ENCODE measurements around the gene IFI35. TPM values are rescaled to one million over a fixed set of nuclear protein-coding genes. Genes with fewer than 3 reads are reported as not detected.

The IFI35 gene
- total and polyA plus RNA-seq, 2 experiments from 2014 or later = 27.6 to 27.7 TPM

GRCh38 chr17:43011728-43012472, 5.3 kb downstream of the IFI35 start:
- H3K4me3 ChIP-seq = no peak overlapping the region
- no peaks in the 10 kb centered on the region for H3F3A ChIP-seq (ENCODE audit: insufficient read depth)
- no peak overlapping the region for H2AFZ ChIP-seq
- H3K4me2 ChIP-seq (ENCODE audit: unreplicated experiment) = no peak overlapping the region
- WGBS, 2 experiments (ENCODE audit: low coverage in 1 of 2, low lambda C conversion rate in 2 of 2, missing lambda C conversion rate in 2 of 2) = 80 to 81% methylated on average over 15 of the region's 15 CpGs
- H3K27ac ChIP-seq = no peak overlapping the region
- no peaks in the 10 kb centered on the region for H3K9me3 ChIP-seq (ENCODE audit: low read depth)
- in situ Hi-C loops (cut with MboI) = no loop called here
- H3K36me3 ChIP-seq (ENCODE audit: low read depth) = no peaks in the 10 kb centered on the region
- no peak for TF ChIP-seq EZH2phosphoT487 (IDR thresholded peaks at IDR 0.05; ENCODE audit: insufficient read depth, low read depth)
- no peak for TF ChIP-seq EZH2 (IDR thresholded peaks at IDR 0.05; ENCODE audit: insufficient read depth, poor library complexity, severe bottlenecking)
- no peaks in the 10 kb centered on the region for H3K27me3 ChIP-seq (replicated peaks; ENCODE audit: insufficient read depth)
- H3K9me2 ChIP-seq (ENCODE audit: insufficient read depth) = no peaks in the 10 kb centered on the region
- 0 out of 2 replicates have a peak, but pooled peaks cover 5% of the 10 kb centered on the region for H3K79me2 ChIP-seq (ENCODE audit: insufficient read depth)
- H3K4me1 ChIP-seq (ENCODE audit: insufficient read depth) = no peaks in the 10 kb centered on the region
- no peak overlapping the region for H3K9ac ChIP-seq
- no peak for DNase-seq
- H4K20me1 ChIP-seq (ENCODE audit: insufficient read depth) = no peaks in the 10 kb centered on the region

DNA sequence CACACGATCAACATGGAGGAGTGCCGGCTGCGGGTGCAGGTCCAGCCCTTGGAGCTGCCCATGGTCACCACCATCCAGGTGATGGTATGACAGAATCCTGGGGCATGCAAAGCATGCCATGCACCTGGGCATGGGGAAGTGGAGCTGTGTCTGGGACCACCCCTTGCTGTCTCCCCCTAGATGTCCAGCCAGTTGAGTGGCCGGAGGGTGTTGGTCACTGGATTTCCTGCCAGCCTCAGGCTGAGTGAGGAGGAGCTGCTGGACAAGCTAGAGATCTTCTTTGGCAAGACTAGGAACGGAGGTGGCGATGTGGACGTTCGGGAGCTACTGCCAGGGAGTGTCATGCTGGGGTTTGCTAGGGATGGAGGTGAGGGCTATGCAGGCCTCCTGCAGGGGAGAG, 6.7 kb downstream of the IFI35 start:
- no peak overlapping the region for H3K4me2 ChIP-seq (ENCODE audit: unreplicated experiment)
- H3K9me2 ChIP-seq (ENCODE audit: insufficient read depth) = no peaks in the 10 kb centered on the region
- no peak overlapping the region for H3K27ac ChIP-seq
- no peaks in the 10 kb centered on the region for H3F3A ChIP-seq (ENCODE audit: insufficient read depth)
- in situ Hi-C loops (cut with MboI) = no loop called here
- H3K79me2 ChIP-seq (ENCODE audit: insufficient read depth) = peaks cover 13% of the 10 kb centered on the region
- H2AFZ ChIP-seq = no peak overlapping the region
- no peaks in the 10 kb centered on the region for H3K27me3 ChIP-seq (replicated peaks; ENCODE audit: insufficient read depth)
- WGBS, 2 experiments (ENCODE audit: low coverage in 1 of 2, low lambda C conversion rate in 2 of 2, missing lambda C conversion rate in 2 of 2) = 70 to 76% methylated on average over 8 of the region's 8 CpGs
- TF ChIP-seq EZH2phosphoT487 (IDR thresholded peaks at IDR 0.05; ENCODE audit: insufficient read depth, low read depth) (no peak), EZH2 (IDR thresholded peaks at IDR 0.05; ENCODE audit: insufficient read depth, poor library complexity, severe bottlenecking) (no peak)
- no peak for DNase-seq
- H3K36me3 ChIP-seq (ENCODE audit: low read depth) = peaks cover 7% of the 10 kb centered on the region; the same call in 1 of the 2 replicates
- H3K9me3 ChIP-seq (ENCODE audit: low read depth) = no peaks in the 10 kb centered on the region
- H3K4me3 ChIP-seq = no peak overlapping the region
- no peak overlapping the region for H3K9ac ChIP-seq
- no peaks in the 10 kb centered on the region for H4K20me1 ChIP-seq (ENCODE audit: insufficient read depth)
- no peaks in the 10 kb centered on the region for H3K4me1 ChIP-seq (ENCODE audit: insufficient read depth)

DNA sequence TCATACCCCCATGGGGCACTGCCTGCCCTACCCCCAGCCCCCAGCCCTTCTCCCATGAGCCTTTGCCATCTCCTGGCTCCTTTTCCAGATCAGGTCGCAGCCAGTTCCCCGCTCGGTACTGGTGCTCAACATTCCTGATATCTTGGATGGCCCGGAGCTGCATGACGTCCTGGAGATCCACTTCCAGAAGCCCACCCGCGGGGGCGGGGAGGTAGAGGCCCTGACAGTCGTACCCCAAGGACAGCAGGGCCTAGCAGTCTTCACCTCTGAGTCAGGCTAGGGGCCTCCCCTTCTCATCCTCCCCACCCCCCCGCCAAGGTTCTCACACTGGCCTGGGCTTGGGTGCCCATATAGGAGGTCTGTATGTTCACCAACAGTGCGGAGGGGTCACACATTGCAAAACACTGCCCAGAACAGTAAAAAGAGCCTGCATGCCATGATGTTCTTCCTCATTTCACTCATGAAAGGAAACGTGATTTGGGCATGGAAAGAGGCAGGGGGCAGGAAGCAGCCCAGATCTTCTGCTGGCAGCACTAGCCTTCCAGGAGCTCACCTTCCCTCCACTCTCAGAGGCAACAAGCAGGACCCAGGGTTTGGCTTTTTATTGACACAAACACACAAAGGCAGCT, 7.5 kb downstream of the IFI35 start:
- no peak overlapping the region for H3K4me3 ChIP-seq
- DNase-seq = no peak
- no peaks in the 10 kb centered on the region for H3K27me3 ChIP-seq (replicated peaks; ENCODE audit: insufficient read depth)
- H3K27ac ChIP-seq = no peak overlapping the region
- no peak overlapping the region for H3K9ac ChIP-seq
- in situ Hi-C loops (cut with MboI) = no loop called here
- no peaks in the 10 kb centered on the region for H3K9me3 ChIP-seq (ENCODE audit: low read depth)
- TF ChIP-seq EZH2 (IDR thresholded peaks at IDR 0.05; ENCODE audit: insufficient read depth, poor library complexity, severe bottlenecking) = no peak
- no peak for TF ChIP-seq EZH2phosphoT487 (IDR thresholded peaks at IDR 0.05; ENCODE audit: insufficient read depth, low read depth)
- 73 to 76% methylated on average over 12 of the region's 12 CpGs for WGBS, 2 experiments (ENCODE audit: low coverage in 1 of 2, low lambda C conversion rate in 2 of 2, missing lambda C conversion rate in 2 of 2)
- H3K9me2 ChIP-seq (ENCODE audit: insufficient read depth) = no peaks in the 10 kb centered on the region
- no peak overlapping the region for H2AFZ ChIP-seq
- peaks cover 7% of the 10 kb centered on the region; the same call in 1 of the 2 replicates for H3K36me3 ChIP-seq (ENCODE audit: low read depth)
- peaks cover 16% of the 10 kb centered on the region for H3K79me2 ChIP-seq (ENCODE audit: insufficient read depth)
- H3F3A ChIP-seq (ENCODE audit: insufficient read depth) = no peaks in the 10 kb centered on the region
- H3K4me2 ChIP-seq (ENCODE audit: unreplicated experiment) = no peak overlapping the region
- 0 out of 2 replicates have a peak, but pooled peaks cover 7% of the 10 kb centered on the region for H3K4me1 ChIP-seq (ENCODE audit: insufficient read depth)
- no peaks in the 10 kb centered on the region for H4K20me1 ChIP-seq (ENCODE audit: insufficient read depth)

DNA sequence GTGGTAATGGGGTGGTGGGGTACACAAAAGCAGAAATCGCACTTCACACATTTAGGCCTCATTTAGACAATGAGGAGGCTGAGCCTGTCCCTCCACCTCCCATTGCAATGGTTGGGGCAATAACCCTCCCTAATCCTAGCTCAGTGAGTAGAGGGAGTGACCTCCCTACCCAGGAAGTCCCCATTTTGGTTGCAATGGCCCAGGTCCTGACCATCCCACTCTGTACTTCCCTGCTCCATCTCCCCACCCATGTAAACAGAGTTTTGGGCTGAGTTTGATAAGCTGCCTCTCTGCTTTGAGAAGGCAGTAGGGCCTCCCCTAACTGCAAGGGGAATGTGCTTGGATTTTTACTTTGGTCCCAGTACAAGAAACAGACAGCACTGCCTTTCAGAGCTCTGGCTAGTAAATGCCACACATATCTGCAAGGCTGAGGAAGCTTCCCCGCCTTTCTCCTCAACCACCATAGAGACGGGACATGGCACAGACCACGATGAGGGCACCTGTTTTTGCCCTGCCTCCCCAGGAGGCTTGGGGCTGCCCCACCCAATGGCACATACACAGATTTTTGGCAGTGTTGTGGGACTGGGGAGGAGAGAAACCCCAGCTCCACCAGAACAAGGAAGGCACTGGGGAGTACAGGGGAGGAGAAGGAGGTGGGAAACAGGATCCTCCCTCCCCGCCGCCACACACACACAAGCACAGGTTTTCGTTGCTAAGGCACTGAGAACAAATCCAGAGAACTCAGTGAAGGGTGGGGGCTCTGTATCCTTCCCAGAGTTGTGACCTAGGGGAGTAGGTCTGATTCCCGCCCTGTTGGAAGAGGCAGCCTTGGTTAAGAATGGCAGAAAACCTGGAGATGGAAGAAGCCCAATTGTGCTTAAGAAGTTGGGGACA, 8.3 kb downstream of the IFI35 start:
- Histone ChIP-seq H2AFZ (no peak overlapping the region), H3K9ac (no peak overlapping the region), H3F3A (ENCODE audit: insufficient read depth) (no peaks in the 10 kb centered on the region), H3K4me3 (no peak overlapping the region), H3K27ac (no peak overlapping the region), H4K20me1 (ENCODE audit: insufficient read depth) (no peaks in the 10 kb centered on the region), H3K36me3 (ENCODE audit: low read depth) (peaks cover 7% of the 10 kb centered on the region; the same call in 1 of the 2 replicates), H3K9me2 (ENCODE audit: insufficient read depth) (no peaks in the 10 kb centered on the region), H3K4me2 (ENCODE audit: unreplicated experiment) (no peak overlapping the region), H3K27me3 (replicated peaks; ENCODE audit: insufficient read depth) (no peaks in the 10 kb centered on the region), H3K79me2 (ENCODE audit: insufficient read depth) (peaks cover 22% of the 10 kb centered on the region), H3K4me1 (ENCODE audit: insufficient read depth) (peaks cover 15% of the 10 kb centered on the region), H3K9me3 (ENCODE audit: low read depth) (no peaks in the 10 kb centered on the region)
- DNase-seq = no peak
- TF ChIP-seq EZH2 (IDR thresholded peaks at IDR 0.05; ENCODE audit: insufficient read depth, poor library complexity, severe bottlenecking) (no peak), EZH2phosphoT487 (IDR thresholded peaks at IDR 0.05; ENCODE audit: insufficient read depth, low read depth) (no peak)
- WGBS, 2 experiments (ENCODE audit: low coverage in 1 of 2, low lambda C conversion rate in 2 of 2, missing lambda C conversion rate in 2 of 2) = 86% methylated on average over 8 of the region's 8 CpGs
- in situ Hi-C loops (cut with MboI) = no loop called here
